Mesangial cell (primary cell): ENCODE measurements around the gene ATP6V1D. TPM values are rescaled to one million over a fixed set of nuclear protein-coding genes. Genes with fewer than 3 reads are reported as not detected.

Experiments used
- total RNA-seq: library from RNA; depleted of rRNA; stranded (reverse); fragments of >200 nt; gene quantifications from 2 replicates; pipeline ENCODE4 v1.2.3, GENCODE V29; 2015

The ATP6V1D gene
- 58.5 and 65.8 TPM in 2 replicates for total RNA-seq

DNA sequence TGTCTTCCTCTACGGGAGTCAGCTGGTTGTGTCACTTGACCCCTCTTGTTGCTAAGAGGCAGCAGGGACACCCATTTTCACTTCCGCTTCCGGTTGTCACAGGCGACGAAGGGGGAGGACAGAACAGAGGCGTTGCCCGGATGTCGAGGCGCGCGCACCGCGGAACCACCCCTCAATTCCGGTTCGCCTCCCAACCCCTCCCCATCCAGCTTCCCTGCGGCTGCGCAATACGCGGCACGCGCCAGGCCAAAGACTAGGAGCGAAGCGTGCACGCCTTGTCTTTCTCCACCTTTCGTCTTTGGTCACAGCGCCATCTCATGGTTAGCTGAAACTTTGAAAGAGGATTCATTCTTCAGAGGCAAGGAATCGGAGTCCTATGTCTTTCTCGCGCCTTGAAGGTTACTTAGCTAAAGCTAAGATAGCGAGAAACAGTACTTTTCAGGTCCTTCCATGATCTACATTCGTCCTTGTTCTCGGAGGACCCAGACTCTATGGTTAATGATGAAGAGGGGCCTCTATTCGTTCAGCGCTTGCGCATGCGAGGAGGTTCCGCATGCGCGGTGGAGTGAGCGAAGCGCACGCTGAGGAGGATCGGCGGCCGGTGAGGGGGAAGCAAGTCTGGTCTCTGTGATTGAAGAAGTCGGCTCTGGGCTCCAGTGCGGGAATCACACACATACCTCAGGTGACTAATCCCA, at the start of gene ATP6V1D, which contains the start of gene EIF2S1:
Gene ATP6V1D, minus strand, starts transcription at position 30 of the 695 bp plus-strand sequence. CDS start 106 bp downstream, outside the sequence.
Gene EIF2S1, plus strand, starts transcription at position 554 of the 695 bp plus-strand sequence. CDS start 4,440 bp downstream, outside the sequence.

Other genes starting within 250 kb of the ATP6V1D start
- gene GARIN2, start 170.4 kb downstream of the ATP6V1D start, total RNA-seq, result not detected in 2 replicates
- gene PALS1, start 118.4 kb downstream of the ATP6V1D start, total RNA-seq, result 10.9 and 14.3 TPM in 2 replicates
- 49.9 and 102 TPM in 2 replicates for gene EIF2S1, start 524 bp upstream of the ATP6V1D start, total RNA-seq
- 12.2 and 48.1 TPM in 2 replicates for gene PLEK2, start 52.4 kb upstream of the ATP6V1D start, total RNA-seq
- 0.16 and 1.0 TPM in 2 replicates for gene TMEM229B, start 128.9 kb upstream of the ATP6V1D start, total RNA-seq
- gene PLEKHH1, start 173.5 kb upstream of the ATP6V1D start, total RNA-seq, result 3.1 and 10.6 TPM in 2 replicates
- 17.2 and 18.6 TPM in 2 replicates for gene PIGH, start 240.5 kb upstream of the ATP6V1D start, total RNA-seq